GM18907 (cell line): Measurements from ENCODE around the gene USH1C.

Source experiments
- ATAC-seq: cut with Tn5 transposase; IDR thresholded peaks from one replicate; pipeline ENCODE4 v1.9.1; 2021; ENCODE audit warnings: mild to moderate bottlenecking, moderate library complexity; ENCODE audit not compliant: unreplicated experiment

The USH1C gene

DNA sequence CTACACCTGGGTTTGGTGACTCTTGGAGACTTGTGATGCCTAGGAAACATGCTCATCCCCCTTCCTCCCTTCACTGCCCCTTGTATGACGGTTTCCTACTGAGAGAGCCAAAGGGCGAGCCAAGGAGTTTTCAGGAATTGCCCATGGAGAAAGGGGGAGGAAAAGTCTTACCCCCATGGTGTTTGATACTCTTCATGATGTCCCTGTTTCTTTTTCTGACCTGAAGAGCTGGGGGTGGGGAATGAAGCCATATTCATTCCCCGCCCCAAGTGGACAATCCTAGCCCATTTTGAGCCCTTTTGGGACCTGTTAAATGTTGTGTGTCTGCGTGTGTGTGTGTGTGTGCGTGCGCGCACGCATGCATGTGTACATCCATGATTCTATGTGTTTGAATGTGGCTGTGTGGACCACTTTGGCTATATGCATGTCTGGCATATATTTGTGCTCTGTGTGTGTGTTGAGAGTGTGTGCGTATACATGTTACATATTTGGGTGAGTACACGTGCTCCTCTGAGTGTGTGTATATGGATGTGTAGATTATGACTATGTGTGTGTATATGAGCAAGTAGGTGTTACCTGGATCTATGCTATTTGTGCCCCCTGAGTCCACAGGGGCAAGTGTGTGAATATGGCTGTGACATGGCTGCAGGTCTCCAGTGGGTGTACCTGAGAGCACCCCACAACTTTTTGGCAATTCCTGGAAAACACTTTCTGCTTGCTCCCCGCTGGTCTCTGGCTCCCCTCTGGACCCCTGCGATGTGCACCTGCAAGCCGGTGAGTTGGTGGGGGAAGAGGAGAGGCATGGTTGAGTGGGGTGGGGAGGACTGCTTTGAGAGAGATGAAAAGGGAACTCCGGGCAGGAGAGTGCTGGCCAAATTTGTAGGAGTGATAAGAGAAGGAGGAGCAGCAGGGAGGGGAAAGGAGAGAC lies 27.5 kb upstream of the USH1C start:
- no peak for ATAC-seq

DNA sequence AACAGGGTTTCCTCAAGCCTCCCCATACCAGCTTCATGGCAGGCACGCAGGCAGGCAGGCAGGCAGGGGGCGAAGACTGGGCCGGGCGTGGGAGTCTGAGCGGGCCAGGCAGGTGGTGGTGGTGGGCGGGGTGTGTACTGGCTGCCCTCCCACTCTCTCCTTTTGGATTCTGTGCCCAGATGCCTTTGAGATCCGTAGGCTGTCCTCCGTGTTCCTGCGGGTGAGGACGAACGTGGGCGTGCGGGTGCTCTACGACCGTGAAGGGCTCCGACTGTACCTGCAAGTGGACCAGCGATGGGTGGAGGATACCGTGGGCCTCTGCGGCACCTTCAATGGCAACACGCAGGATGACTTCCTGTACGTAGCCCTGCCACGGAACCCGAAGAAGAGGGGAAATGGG lies 25.8 kb upstream of the USH1C start:
- ATAC-seq = no peak

DNA sequence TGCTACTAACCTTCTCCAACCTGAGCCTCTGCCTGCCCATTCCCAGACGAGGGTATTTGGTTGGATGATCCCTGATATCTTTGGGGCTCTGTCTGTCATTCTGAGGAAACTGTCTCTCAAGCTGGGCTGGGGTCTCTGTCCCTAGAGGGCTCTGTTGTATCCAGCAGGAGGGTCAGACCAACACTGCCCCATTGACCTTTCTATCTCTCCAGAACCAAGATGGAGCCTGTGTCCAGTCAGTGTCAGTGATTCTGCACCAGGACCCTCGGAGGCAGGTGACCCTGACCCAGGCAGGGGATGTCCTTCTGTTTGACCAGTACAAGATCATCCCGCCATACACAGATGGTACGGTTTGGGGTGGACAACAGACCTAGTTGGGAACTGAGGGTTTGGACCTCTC lies 24.7 kb upstream of the USH1C start:
- ATAC-seq = no peak

DNA sequence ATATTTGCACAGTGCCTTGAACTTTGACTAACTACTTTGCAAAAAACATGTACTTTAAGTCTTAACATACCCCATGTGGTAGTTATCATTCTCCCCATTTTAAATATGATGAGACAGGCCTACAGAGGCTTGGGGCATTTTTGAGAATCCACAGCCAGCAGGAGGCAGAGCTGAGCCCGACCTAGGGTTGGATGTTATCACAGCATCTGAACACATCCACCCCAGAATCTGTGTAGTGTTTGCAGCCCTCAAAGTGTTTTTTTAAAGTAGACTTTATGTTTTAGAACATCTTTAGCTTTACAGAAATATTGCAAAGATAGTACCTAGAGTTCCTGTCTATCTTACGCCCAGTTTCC lies 20.4 kb upstream of the USH1C start:
- ATAC-seq = no peak

DNA sequence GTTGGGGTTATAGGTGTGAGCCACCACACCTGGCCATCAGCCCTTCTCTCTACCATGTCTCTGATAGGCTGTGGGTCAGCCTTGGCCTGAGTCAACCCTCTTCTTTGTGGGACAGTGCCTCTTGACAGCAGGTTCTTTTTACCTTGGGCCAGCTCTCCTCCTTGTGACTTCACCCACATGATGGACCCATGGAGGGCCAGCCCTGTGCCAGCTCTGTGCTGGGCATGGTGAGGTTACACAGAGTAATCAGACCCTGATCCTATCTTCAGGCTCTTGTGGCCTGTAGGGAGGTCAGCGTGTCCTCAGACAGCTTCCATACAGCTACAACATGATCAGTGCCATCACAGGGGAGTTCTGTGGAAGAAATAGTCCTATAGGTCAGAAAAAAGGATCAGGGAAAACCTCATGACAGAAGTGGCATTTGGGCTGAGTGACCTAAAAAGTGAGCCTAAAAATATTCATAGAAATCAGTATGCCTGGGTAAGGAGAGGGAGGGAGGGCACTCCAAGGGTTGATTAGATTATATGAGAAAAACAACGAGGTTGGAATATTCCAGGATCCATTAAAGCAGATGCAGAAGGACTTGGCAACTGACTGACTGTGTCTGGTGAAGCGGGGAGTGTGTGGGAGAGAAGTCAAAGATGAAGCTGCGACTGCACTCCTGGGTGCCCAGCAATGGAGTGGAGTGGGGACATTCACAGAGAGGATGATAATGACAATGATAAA lies 19.9 kb upstream of the USH1C start:
- ATAC-seq = no peak

DNA sequence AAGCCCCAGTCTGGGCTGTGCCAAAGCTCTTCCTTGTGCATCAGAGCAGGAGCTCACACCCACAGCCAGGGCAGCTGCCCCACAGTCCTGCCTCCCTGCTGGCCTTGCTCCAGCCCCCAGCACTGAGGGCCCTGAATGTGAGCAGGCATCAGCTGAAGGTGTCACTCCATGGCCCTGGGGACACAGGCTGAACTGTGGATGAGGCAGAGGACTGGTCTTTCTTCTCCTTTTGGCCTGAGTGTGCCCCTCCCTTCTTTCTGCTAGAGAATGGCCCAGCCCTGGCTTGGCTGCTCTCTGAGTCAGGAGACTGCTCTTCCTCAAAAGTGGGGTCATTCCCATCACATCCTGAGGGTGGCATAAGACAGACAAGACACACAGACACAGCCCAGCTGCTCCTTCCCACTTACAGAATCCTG lies 19.0 kb upstream of the USH1C start:
- no peak for ATAC-seq

DNA sequence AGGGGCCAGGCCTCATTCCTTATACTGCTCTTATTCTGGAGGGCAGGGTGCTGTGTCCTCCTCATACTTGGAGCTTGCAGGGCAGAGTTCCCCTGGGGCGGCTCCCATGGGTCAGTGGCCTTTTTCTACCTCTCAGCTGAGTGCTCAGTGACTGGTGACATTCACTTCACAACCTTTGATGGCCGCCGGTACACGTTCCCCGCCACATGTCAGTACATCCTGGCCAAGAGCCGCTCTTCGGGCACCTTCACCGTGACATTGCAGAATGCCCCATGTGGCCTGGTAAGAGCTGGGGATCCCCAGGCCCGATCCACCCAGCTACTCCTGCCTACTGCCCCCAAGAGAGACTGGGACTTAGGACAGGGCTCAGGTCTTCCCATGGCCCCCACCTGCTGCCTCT lies 17.3 kb upstream of the USH1C start:
- ATAC-seq = no peak

DNA sequence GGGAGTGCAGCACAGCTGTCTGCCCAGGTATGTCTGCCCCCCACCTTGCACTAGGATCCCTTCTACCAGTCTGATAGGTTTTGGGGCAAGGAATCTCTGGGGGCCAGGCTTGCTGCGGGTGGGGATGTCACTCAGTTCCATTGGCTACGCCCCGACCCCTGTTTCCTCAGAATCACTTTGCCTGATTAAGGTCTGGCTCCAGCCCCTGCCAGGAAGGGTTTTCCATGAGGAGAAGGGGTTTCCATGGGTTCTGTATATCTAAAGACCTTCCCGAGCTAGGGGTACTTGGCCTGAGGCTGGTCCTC lies 16.8 kb upstream of the USH1C start:
- ATAC-seq = no peak

DNA sequence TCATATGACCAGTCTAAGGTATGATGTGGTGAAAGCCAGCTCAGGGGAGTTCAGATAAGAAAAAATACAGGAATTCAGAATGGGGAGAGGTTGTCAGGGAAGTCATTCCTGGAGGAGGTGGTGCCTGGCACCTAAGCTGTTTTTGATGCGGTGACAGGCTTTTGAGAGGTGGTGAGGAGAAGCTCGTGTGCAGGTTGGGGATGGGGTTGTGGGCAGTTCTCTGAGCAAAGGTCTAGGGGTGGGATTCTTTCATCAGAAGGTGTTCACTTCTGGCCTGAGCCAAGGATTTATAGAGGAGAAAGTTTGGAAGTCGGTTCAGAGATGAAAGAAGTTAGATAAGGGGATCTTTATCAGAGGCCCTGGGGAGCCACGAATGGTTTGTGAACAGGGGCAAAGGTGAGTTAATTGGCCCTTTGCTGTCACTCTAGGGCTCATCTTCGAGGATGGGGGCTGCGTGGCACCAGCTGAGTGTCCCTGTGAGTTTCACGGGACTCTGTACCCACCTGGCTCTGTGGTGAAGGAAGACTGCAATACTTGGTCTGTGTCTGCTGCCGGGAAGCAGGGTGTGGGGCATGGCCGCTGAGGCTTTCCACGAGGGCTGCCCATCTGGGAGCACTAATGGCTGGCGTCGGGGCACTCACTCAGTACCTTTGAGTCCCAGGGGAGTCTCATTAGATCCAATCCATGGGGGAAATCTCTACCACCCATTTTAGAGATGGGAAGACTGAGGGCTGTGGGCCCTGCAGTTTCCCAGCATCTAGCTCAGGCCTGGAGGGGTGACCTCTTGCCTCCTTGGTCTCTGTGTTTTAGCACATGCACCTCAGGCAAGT lies 16.3 kb upstream of the USH1C start:
- no peak for ATAC-seq

DNA sequence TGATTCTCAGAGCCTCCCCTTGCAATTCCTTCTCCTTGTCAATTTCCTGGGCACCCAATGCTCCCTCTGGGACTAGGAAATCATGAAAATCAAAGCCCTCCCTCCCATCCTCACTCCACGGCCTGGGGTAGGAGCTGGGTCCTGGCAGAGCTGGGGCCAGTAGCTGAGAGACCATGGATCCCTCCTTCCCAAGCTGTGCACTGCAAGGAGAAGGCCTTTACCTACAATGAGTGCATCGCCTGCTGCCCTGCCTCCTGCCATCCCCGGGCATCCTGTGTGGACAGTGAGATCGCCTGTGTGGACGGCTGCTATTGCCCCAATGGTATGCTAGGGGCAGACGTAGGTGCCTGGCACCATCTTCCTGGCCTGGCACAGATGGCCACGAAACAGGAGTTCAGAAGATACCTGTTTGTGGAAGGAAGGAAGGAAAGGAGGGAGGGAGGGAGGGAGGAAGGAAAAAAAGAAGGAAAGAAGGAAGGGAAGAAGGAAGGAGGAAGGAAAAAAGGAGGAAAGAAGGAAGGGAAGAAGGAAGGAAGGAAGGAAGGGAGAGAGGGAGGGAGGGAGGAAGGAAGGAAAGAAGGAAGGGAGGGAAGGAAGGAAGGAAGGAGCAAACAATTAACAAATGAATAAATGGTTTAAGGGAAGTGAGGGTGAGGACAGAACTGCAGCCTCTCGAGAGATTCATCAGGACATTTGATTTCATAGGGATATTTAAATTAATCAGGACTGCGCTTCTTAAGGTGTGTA lies 15.3 kb upstream of the USH1C start:
- ATAC-seq = no peak

DNA sequence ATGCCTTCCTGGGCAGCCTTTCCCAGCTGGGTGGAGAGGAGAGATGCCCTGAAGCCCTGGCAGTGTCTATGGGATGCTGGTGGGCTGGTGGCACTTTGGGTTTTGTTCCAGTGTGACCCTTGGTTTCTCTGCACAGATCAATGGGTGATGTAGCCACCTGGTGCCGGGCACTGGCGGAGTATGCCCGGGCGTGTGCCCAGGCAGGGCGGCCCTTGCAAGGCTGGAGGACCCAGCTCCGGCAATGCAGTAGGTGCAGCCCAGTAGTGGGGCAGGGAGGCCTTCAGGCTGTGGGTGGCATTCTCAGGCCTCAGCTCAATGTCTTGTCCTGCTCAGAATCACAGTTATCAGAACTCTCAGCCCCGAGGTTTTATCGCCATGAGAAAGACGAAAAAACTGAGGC lies 14.7 kb upstream of the USH1C start:
- no peak for ATAC-seq

DNA sequence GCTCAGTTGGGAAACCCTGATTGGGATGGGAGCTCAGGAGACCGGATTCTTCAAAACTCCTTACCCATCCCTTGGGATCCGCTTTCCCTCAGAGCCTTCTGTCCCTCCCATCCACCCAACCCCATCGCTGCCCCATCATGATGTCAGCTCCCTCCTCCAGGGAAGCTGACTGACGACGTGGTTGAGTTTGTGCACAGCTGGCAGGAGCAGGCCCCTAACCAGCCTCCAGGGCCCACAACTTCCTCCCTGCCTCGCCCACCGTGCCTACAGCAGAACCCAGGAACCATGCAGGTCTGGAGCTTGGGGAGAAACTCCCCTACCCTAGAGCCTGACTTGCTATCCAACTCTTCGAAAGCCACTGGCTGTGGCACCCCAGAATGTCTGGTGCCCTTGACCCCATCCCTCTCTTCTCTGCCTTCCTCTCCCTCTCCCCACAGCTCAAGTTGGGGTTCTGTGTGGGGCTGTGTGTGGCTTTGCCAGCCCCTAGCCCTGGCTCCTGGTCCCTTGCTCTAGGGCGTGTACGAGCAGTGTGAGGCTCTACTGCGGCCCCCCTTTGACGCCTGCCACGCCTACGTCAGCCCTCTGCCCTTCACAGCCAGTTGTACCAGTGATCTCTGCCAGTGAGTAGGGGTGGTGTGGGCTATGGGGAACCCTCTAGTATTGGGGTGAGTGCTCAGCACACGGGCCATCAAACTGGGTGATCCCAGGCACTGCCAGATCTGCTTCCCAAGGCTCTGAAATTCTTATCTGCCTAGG lies 14.0 kb upstream of the USH1C start:
- ATAC-seq = no peak

DNA sequence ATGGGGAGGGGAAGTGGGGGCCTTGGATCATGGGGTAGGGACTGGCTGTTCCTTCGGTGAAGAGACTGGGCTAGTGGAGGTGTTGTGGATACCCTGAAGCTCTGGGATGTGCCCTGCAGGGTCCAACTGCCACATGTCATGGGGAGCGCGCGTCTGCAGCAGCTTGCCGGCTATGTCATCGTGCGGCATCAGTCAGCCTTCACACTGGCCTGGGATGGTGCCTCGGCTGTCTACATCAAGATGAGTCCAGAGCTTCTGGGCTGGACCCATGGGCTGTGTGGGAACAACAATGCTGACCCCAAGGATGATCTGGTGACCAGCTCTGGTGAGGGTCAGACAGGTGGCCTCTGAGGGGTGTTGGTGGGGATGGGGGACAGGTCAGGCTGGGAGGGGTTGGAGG lies 12.8 kb upstream of the USH1C start:
- no peak for ATAC-seq

DNA sequence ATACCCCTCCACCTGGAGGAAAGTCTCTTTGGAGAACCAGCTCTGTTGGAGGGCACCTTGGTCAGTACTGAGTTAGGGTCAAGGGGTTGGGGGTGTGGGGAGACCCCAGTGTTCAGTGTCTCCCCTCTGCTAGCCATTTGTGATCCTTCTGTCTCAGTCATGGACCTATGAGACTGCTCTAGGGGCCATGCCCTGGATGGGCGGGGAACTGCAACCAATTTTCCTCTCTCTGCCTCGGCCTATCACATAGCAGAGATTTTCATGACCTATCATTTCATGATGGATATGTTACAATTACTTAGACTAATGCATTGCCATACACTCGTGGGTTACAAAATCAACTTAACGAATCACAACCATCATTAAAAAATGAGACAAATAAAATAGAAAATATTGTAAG lies 10.3 kb upstream of the USH1C start:
- no peak for ATAC-seq

DNA sequence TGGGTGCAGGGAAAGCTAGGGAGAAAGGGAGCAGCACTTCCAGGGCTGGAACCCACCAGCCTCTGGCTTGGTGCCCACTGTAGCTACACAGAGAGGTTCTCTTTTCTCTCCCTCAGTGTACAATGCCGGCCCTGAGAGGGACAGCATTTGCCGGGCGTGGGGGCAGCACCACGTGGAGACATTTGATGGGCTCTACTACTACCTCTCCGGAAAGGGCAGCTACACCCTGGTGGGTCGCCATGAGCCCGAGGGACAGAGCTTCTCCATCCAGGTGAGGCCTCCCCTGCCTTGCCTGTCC lies 9.0 kb upstream of the USH1C start:
- no peak for ATAC-seq

DNA sequence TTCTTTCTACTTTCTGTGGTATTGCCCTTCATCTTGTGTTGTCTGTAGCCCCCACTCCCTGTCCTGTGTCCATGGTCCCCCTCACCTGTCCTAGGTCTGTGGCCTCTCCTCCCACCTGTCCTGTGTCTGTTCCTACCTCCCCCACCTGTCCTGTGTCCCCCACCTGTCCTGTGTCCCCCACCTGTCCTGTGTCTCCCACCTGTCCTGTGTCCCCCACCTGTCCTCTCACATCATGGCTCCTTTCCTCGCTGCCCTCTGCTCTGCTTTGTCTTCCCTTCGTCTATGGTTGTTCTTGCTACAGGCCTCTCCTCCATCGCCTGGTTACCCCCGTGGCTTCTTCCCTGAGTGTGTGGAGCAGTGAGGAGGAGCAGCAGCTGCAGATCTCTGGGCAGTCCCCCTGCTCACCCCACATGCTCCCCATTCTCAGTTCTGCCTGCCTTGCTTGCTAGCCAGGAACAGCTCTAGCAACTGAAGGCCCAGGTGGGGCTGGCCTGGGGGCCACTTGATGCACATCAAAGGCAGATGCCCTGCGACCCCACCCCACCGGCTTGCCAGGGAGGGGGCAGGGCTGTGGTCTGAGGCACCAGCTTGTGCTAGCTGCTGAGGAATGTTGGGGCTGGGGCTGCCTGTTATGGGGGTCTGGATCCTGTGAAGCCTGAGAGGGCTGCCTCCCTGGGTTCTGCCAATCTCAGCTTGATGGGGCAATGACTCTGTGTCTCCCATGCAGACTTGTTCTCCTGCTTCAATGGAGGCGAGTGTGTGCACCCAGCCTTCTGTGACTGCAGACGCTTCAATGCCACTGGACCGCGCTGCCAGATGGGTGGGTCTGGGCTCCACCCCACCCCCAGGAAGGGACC lies 8.4 kb upstream of the USH1C start:
- ATAC-seq = no peak

DNA sequence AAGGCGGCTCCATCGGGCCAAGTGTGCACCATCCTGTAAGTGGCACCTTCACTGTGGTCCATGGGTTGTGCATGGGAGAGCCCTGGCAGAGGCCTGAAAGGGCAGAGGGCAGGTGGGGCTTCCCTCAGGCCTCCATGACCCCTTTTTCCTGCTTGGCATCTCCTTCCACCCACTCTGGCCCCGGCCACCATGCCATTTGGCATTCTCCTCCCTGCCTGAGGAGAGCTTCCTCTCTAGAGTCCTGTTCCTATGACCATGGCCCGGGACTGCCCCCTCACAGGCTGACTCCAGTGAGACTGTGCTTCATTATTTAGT lies 7.8 kb upstream of the USH1C start:
- ATAC-seq = no peak

DNA sequence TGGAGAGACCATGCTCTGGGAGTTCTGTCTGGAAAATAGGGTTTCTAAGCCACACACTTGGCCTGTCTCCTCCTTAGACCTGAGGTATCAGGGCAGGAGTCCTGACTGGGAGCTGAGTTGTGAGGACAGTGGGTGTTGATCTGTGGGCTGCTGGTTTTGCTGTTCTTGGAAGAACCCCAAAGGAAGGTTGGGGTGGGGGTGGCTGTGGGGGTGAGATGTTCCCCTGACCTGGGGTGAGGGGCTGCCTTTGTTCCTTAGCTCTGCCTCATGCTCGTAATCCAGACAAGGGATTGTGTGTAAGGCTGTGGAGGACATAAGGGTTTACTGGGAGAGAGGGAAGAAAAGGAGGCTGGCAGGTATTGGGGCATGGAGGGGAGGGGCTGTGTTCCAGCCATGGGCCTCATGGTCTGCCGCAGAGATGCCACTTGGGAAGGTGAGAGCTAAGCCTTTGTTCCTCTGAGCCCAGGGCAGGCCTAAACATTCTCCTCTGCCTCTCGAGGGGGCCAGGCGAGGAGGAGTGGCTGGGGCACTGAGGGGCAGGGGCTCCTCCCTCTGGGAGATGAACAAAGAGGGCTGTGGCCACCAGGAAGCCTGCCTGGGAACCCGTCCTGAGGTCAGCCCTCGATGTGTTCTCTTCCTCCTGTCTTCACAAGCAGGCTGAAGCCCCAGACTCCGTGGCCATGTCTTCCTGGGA lies 7.3 kb upstream of the USH1C start:
- ATAC-seq = no peak
